SH-SY5Y (cell line): Measurements from ENCODE around the gene B4GALT6.

Experiments
- GATA2 ChIP-seq: IDR thresholded peaks from 2 replicates; pipeline ENCODE4 v1.6.1; 2011; ENCODE audit warnings: mild to moderate bottlenecking, low read depth, low read length
- GATA3 ChIP-seq: IDR thresholded peaks from 2 replicates; pipeline ENCODE4 v1.6.1; 2011; ENCODE audit warnings: low read depth, mild to moderate bottlenecking, low read length, moderate library complexity

Gene B4GALT6

DNA sequence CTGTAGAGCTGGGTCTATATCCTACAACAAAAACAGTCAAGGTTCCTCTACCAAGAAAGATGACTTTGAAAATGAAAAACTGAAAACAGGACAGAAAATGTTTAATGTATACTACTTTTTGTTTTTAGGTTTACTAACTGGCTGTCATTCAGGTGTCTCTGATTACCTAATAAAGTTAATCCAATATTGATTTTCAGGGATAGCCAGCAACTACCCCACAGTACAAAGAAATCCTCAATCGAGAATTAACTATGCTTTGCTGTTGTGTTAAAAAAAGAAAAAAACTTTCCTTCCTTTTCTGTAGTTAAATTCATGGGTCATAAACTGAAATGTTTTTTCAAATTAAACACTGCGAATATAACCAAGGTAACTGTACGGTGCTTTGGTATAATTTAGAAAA, 46.9 kb downstream of the B4GALT6 start:
- no peak for TF ChIP-seq GATA3

DNA sequence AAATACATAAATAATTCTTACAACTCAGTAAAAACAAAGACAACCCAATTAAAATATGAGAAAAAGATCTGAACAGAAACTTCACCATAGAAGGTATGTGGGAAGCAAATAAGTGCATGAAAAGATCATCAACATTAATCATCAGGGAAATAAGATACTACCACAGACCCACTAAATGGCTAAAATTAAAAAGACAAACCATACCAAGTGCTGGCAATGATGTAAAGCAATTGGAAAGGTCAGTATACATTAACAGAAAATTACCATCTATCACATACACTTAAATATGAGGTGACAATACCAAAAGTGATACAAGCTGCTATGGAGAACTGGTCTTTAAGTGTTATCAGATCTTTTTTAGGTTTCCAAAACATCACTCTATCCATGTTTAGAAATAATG, 48.0 kb downstream of the B4GALT6 start:
- TF ChIP-seq GATA3: no peak

DNA sequence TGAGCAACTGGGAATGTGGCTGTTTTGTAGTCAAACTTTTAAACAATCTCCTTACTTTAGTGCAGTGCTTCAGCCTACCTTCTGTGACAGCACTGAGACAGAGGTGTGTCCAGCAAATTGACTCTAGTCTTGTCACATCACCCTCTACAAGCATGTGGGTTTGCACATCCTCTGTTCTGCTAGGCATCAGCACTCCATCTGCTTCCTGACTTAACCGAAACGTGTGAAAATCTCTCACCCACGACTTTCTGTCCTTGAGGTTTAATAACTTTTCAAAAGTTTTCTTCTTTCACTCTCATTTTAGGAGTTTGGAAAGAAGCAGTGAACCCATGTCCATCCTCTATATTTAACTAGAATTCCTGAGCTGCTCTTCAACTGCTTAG, 50.1 kb downstream of the B4GALT6 start:
- TF ChIP-seq GATA3 (no peak), GATA2 (no peak)

DNA sequence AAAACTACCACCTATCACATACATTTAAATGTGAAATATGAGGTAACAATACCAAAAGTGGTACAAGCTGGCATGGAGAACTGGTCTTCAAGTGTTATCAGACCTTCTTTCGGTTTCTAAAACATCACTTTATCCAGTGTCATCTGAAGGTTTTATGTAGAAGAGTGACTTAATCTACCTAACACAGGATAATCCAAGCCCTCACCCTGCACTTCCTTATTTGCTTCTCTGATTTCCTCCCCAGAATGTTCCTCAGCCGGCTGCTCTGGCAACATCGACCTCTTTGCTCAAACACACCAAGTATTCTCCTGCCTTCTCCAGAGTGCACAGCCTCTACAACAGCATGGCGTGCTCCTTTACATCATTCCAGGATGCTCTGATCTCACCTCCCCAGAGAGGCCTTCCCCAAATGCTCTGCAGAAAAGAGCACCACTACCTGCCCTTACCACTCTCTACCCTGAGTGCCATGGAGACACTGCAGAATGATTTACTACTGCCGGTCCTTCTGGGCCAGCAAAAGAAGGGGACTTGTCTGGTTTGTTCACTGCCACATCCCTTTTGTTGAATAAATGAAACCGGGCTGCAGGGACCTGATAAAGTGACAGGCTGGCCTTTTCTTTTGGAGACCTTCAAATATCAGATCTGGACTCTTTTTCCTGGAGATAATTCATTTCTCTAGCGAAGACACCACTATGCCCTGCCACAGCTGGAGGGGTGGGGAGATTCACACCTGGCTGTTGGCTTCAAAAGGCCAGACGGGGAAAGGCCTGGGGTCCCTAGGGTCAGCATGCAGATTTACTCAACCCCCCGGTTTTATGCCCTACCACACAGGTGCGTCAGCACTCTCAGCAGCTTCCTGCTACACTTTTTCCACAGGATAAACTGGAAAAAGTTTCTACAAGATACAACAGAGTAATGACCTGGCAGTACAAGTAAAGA, 50.7 kb downstream of the B4GALT6 start:
- TF ChIP-seq GATA2 (no peak), GATA3 (no peak)

DNA sequence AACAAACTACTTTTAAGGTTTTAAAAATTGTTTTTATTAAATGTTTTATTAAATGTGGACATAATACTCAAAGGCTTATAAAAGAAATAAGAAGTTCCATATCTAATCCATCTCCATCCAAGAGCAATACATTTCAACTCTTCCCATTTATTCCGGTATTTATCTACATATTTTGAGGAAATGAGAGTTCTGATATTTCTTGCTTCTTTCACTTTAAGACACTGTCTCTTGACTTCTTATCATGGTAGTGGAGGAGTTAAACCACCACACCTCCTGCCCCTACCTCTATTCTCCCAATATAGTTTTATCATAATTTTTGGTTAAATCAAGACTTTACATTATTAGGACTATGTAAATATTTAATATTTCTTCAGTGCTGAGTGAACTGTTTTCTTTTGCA, 52.0 kb downstream of the B4GALT6 start:
- TF ChIP-seq GATA3 (no peak), GATA2 (no peak)

DNA sequence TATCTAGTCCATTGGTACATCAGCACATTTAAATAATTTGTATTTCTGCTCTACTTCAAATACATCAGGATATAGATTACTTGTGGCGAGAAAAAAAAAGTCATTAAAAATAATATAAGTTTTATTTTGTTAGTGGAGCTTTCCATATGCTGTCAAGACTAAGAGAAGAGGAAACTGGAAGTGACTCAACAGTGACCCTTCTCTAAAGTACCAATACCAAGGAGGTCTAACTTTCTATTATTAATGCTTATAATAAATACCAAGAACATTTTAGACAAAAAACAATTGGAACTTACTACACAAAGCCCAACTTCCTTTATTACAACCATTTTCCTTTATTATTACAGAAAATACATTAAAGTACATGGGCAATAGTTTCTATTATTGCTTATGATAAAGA, 52.9 kb downstream of the B4GALT6 start:
- TF ChIP-seq GATA3 (no peak), GATA2 (no peak)

DNA sequence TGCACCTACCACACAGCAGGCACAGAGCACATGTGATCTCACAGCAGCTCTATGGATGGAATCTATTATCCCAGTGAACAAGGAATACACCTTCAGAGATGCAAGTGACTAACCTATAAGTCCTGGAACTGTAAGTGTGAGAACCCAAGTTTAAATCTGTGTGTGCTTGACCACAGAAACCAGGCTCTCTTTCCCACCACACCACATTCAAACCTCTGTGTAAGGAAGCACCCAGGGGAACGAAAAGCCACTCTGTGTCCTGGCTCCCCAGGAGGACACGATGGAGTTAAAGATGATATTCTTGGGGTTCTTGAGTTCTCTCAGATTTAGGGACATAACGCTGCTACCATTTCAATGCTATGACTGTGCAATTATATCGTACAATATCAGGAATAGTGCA, 53.8 kb downstream of the B4GALT6 start:
- TF ChIP-seq GATA2 (no peak), GATA3 (no peak)

DNA sequence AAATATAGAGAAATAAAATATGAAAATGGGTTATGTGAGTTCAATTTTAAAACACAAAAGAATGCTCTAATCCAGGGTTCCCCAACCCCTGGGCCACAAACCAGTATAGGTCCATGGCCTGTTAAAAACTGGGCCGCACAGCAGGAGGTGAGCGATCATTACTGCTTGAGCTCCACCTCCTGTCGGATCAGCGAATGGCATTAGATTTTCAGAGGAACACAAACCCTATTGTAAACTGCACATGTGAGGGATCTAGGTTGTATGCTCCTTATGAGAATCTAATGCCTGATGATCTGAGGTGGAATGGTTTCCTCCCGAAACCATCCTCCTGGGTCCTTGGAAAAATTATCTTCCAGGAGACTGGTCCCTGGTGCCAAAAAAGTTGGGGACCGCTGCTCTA, 58.0 kb downstream of the B4GALT6 start:
- TF ChIP-seq GATA2: no peak
- TF ChIP-seq GATA3: no peak

DNA sequence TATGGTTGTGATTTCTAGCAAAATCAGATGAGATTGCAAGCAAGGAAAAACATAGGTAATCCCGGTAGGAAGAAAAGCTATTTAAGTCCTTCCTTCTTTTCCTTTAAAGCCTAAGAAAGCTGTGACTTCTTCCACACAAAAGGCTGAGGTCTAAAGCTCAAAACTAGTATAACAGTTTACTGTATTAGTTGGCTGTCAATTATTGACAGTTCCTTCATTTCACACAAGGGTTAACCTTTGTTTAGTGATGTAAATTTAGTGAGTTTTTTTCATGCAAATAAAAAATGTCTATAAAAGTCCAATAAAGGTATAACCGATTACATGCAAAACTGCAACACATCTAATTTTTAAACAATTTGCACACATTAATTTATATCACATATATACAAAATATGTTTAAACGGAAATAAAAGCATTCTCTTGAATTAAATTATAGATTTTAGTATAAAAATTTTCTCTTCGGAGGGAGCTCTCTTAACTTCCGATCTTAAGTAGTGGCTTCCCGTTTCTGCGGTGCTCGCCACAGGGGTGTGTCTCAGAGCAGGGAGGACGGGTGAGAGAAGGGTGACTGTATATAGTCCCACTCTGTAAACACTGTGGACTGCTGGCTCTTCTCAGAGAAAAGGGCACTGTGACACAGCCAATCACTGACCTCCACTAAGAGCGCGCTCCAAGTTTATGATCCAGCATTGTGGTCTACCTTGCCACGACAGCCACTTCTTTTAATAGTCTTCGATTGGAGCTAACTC, 59.3 kb downstream of the B4GALT6 start:
- TF ChIP-seq GATA2 (no peak), GATA3 (no peak)

DNA sequence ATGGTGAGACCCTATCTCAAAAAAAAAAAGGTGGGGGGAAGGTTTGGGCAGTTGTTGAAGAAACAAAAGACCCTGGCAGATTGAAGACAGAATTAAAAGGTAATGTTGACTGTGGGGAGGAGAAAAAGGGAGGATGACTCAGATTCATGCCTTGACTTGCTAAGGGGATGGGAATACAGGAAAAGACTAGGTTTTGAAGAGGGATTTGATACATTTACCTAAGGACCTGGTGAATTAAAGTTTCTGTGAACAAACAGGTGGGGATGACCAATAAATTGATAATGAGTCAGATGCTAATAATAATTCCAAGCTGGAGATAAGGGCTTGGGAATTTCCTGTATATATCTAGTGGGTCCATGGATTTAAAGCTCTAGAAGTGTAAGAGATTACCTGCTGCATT, 65.1 kb downstream of the B4GALT6 start:
- no peak for TF ChIP-seq GATA3
- no peak for TF ChIP-seq GATA2

DNA sequence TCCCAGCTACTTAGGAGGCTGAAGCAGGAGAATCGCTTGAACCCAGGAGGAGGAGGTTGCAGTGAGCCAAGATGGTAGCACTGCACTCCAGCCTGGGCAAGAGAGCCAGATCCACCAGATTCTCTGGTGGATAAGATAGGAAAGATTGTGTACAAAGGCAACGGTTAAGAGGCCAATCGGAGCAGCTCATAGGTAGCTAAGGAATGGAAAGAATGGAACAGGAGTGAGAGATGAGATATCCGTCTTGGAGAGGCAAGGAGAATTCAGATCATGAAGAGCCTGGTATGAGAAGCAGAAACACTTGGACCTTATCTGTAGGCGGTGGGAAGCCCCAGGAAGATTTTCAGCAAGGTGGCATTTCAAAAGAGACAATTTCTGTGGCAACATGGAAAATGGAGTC, 65.6 kb downstream of the B4GALT6 start:
- TF ChIP-seq GATA3: no peak
- no peak for TF ChIP-seq GATA2

DNA sequence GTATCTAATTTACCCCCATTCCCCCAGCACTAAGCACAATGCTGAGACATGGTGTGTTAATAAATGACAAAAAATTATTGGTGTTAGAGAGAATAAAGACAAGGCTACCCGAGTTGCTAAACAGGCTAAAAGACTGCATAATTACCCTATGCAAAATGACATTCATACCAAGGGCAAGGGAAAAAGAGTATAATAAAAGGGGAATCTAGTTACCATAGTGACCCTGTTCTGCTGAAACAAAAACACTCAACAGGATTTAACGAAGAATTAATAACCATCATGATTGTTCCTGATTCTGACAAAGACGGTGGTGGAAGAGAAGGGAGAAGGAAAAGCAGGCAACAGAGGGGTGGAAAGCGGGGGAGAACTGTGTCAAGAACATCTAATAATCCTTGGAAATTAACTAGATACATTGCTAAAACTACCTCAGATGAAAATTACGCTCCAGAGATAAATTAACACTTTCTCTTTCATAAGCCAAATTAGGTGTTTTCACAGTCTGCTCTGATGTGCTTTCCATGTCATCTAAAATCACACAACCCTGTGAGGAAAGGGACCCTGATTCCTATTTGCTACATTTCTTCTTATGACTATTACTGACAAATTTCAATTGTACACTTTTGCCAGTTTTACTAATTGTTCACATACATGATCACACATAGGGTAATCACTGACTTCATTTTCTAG, 67.2 kb downstream of the B4GALT6 start:
- TF ChIP-seq GATA3 (no peak), GATA2 (no peak)

DNA sequence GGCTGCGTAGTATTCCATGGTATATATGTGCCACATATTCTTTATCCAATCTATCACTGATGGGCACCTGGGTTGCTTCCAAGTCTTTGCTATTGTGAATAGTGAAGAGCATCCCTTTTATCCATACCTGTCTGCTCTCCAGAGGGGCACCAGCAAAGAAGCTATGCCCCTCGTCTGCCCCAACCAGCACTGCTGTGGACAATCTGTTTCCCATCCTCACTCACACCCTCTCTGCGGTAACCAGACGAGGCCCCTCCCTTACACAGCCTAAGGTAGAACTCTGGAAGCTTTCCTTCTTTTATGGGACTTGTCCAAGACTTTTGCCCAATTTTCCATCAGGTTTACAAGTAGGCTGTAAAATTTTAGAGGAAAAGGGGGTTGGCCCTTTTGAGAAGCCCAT, 67.8 kb downstream of the B4GALT6 start:
- TF ChIP-seq GATA2 (no peak), GATA3 (no peak)

DNA sequence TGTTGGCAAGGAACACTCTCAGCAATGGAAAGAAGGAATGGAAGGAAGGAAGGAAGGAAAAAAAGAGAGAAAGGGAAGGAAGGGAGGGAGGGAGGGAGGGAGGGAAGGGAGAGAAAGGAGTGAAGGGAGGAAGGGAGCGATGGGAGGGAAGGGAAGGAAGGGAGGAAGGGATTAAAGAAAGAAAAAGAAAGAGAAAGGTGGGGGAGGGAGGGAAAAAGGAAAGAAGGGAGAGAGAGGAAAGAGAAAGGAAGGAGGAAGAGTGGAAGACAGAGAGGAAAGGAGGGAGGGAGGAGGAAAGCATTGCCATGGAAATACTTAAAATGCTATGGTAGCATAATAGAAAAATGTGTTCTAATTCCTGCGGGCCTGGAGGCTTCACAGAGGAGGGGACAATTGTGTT, 70.3 kb downstream of the B4GALT6 start:
- no peak for TF ChIP-seq GATA2
- no peak for TF ChIP-seq GATA3

DNA sequence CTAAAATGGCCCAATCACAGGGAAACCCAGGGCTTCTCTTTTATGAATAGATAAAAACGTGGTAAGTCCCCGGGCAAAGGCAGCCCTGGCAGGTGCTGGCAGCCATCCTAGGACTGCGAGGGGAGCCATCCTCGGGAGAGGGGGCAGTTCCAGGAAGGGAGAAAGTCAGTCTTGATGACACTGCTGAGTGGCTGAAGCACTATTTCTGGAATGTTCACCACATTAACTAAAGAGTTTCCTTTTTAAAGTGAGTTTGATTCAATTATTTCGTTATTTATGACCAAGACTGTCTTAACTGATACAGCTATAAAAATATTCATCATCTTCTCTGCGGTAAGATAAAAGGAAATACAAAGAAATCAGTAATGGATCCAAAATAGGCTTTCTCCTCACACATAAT, 72.3 kb downstream of the B4GALT6 start:
- TF ChIP-seq GATA3 (no peak), GATA2 (no peak)
